HG03095 (cell line): ENCODE results near the gene GLI2.

Experiments
- ATAC-seq: cut with Tn5 transposase; IDR thresholded peaks from one replicate; pipeline ENCODE4 v1.9.1; 2021; ENCODE audit warnings: moderate library complexity; ENCODE audit not compliant: unreplicated experiment

The GLI2 gene

GRCh38 chr2:120712180-120712681 lies 23.4 kb upstream of the GLI2 start:
- no peak for ATAC-seq

- ATAC-seq: no peak
Observed at GRCh38 chr2:120715353-120715752, 20.3 kb upstream of the GLI2 start.

- no peak for ATAC-seq
Observed at GRCh38 chr2:120715941-120716340, 19.7 kb upstream of the GLI2 start.

- no peak for ATAC-seq
Observed at GRCh38 chr2:120716641-120717585, 18.8 kb upstream of the GLI2 start.

GRCh38 chr2:120719491-120719890 lies 16.2 kb upstream of the GLI2 start:
- no peak for ATAC-seq

- no peak for ATAC-seq
Observed at GRCh38 chr2:120720231-120720630, 15.4 kb upstream of the GLI2 start.

- no peak for ATAC-seq
Observed at GRCh38 chr2:120720746-120721375, 14.8 kb upstream of the GLI2 start.

- ATAC-seq: no peak
Observed at GRCh38 chr2:120722246-120722567, 13.5 kb upstream of the GLI2 start.

- no peak for ATAC-seq
Observed at GRCh38 chr2:120722568-120723421, 12.9 kb upstream of the GLI2 start.

- no peak for ATAC-seq
Observed at GRCh38 chr2:120726245-120726644, 9.4 kb upstream of the GLI2 start.

GRCh38 chr2:120729406-120730399 lies 6.0 kb upstream of the GLI2 start:
- ATAC-seq: no peak

- no peak for ATAC-seq
Observed at GRCh38 chr2:120731175-120731574, 4.5 kb upstream of the GLI2 start.

GRCh38 chr2:120732506-120733237 lies 3.0 kb upstream of the GLI2 start:
- ATAC-seq: no peak

- no peak for ATAC-seq
Observed at GRCh38 chr2:120733238-120733932, 2.3 kb upstream of the GLI2 start.

GRCh38 chr2:120734930-120735651 lies 577 bp upstream of the GLI2 start:
- no peak for ATAC-seq

GRCh38 chr2:120736202-120736623 lies 545 bp downstream of the GLI2 start:
- ATAC-seq: no peak

GRCh38 chr2:120736624-120737339 lies 1.1 kb downstream of the GLI2 start:
- no peak for ATAC-seq
